HCT116 (cell line): Measurements from ENCODE around the gene TLCD3A. TPM values are rescaled to one million over a fixed set of nuclear protein-coding genes. Genes with fewer than 3 reads are reported as not detected.

Experiments
- ATAC-seq: fragments of 200-7000 bp; cut with Tn5 transposase; 2 replicates; pipeline ENCODE4 v1.9.1; 2020; ENCODE audit warnings: mild to moderate bottlenecking, moderate library complexity
- BruUV-seq: library from RNA; stranded (reverse); fragments of 400-500 nt; replicated peaks from 2 replicates; lab custom pipeline; 2021; lab: Mats Ljungman, UMichigan
- CTCF ChIA-PET: fragments of 300-600 bp; sonication (Branson Sonifier 250); formaldehyde crosslinking; loops from one replicate; lab custom pipeline; 2021; ENCODE audit warnings: antibody characterized with exemption; lab: Charles Lee
- POLR2A ChIA-PET: fragments of 300-600, 350-600 bp; sonication (Branson Sonifier 250); formaldehyde crosslinking; loops from one replicate; lab custom pipeline; 2021; ENCODE audit warnings: antibody characterized with exemption; lab: Charles Lee
- RAD21 ChIA-PET, 2 experiments: fragments of 300-600 bp; sonication (Branson Sonifier 250); formaldehyde crosslinking; loops; one replicate each; lab custom pipeline; 2023; ENCODE audit warnings: low total read pairs in 2 of 2; ENCODE audit not compliant: uncharacterized antibody in 2 of 2, unreplicated experiment in 2 of 2, low non-redundant PET in 1 of 2; lab: Charles Lee
- DNase-seq: peaks from one replicate; pipeline ENCODE4 v3.0.0-alpha.2; 2010; ENCODE audit warnings: low read depth, low spot score
- H2AFZ ChIP-seq: fragments of 200-600 bp; shearing (Covaris generic), sonication (generic); 2 replicates; pipeline ENCODE4 v1.6.1; 2017; ENCODE audit warnings: low read depth, mixed run types, mixed read lengths, antibody characterized with exemption, low read length; ENCODE audit not compliant: poor library complexity, severe bottlenecking
- H3K27ac ChIP-seq: 2 replicates; pipeline ENCODE4 v1.5.1; 2012; ENCODE audit warnings: low read depth, low read length
- H3K27me3 ChIP-seq: fragments of 200-600 bp; sonication (generic); 2 replicates; pipeline ENCODE4 v1.6.1; 2016; ENCODE audit warnings: mixed run types, low read length, mixed read lengths; ENCODE audit not compliant: insufficient read depth
- H3K36me3 ChIP-seq, 2 experiments: fragments of 200-500 bp in 1 of 2; fragments of 200-600 bp in 1 of 2; sonication (Bioruptor generic) in 1 of 2; sonication (generic) in 1 of 2; 2 replicates each; pipeline versions ENCODE4 v1.5.1 to v1.6.1; 2014 to 2016; ENCODE audit warnings: low read length in 2 of 2, inconsistent platforms in 1 of 2, mixed read lengths in 1 of 2, mixed run types in 1 of 2; ENCODE audit not compliant: insufficient read depth in 2 of 2, control insufficient read depth in 1 of 2
- H3K4me1 ChIP-seq, 2 experiments: fragments of 200-600 bp in 1 of 2; sonication (generic) in 1 of 2; 2 replicates each; pipeline versions ENCODE4 v1.5.1 to v1.6.1; 2012 to 2017; ENCODE audit warnings: low read length in 2 of 2, inconsistent platforms in 1 of 2, mild to moderate bottlenecking in 1 of 2, mixed read lengths in 1 of 2, mixed run types in 1 of 2, moderate library complexity in 1 of 2; ENCODE audit not compliant: insufficient read depth in 2 of 2, control insufficient read depth in 1 of 2
- H3K4me2 ChIP-seq: fragments of 200-600 bp; sonication (generic); 2 replicates; pipeline ENCODE4 v1.6.1; 2017; ENCODE audit warnings: mixed run types, low read length, mixed read lengths
- H3K4me3 ChIP-seq, 2 experiments: fragments of 200-600 bp in 1 of 2; sonication (generic) in 1 of 2; replicated peaks in 1 of 2; 2 replicates each; pipeline ENCODE4 v1.5.1; 2011 to 2016; ENCODE audit warnings: low read length in 2 of 2, control low read depth in 1 of 2, low read depth in 1 of 2, mild to moderate bottlenecking in 1 of 2, mixed read lengths in 1 of 2, mixed run types in 1 of 2
- H3K79me2 ChIP-seq: fragments of 200-600 bp; sonication (generic); 2 replicates; pipeline ENCODE4 v1.6.1; 2017; ENCODE audit warnings: mild to moderate bottlenecking, mixed run types, low read length, moderate library complexity, mixed read lengths; ENCODE audit not compliant: insufficient read depth
- H3K9ac ChIP-seq: fragments of 200-600 bp; sonication (generic); 2 replicates; pipeline ENCODE4 v1.6.1; 2016; ENCODE audit warnings: low read length, mixed read lengths
- H3K9me2 ChIP-seq: fragments of 200-600 bp; sonication (generic), shearing (Covaris generic); 2 replicates; pipeline ENCODE4 v1.6.1; 2017; ENCODE audit warnings: mixed run types, mild to moderate bottlenecking, moderate library complexity; ENCODE audit not compliant: insufficient read depth
- H3K9me3 ChIP-seq, 2 experiments: fragments of 200-500 bp in 1 of 2; fragments of 200-600 bp in 1 of 2; sonication (Bioruptor generic) in 1 of 2; sonication (generic) in 1 of 2; 2 replicates each; pipeline ENCODE4 v1.6.1; 2014 to 2017; ENCODE audit warnings: low read length in 2 of 2, mixed read lengths in 2 of 2, inconsistent platforms in 1 of 2, low read depth in 1 of 2, mild to moderate bottlenecking in 1 of 2, mixed run types in 1 of 2, moderate library complexity in 1 of 2; ENCODE audit not compliant: control insufficient read depth in 1 of 2, insufficient read depth in 1 of 2
- H4K20me1 ChIP-seq: fragments of 200-600 bp; sonication (generic), shearing (Covaris generic); 2 replicates; pipeline ENCODE4 v1.6.1; 2017; ENCODE audit warnings: mixed run types, mild to moderate bottlenecking, moderate library complexity; ENCODE audit not compliant: insufficient read depth
- CBX3 ChIP-seq: IDR thresholded peaks from 2 replicates; pipeline ENCODE4 v1.6.1; 2012; ENCODE audit warnings: low read depth
- CEBPB ChIP-seq: IDR thresholded peaks from 2 replicates; pipeline ENCODE4 v1.6.1; 2012; ENCODE audit warnings: low read depth
- ELF1 ChIP-seq: IDR thresholded peaks from 2 replicates; pipeline ENCODE4 v1.6.1; 2012; ENCODE audit warnings: low read depth, borderline replicate concordance
- EZH2 ChIP-seq: fragments of 200-600 bp; sonication (generic); IDR thresholded peaks from 2 replicates; pipeline ENCODE4 v1.6.1; 2017; ENCODE audit warnings: antibody characterized with exemption, mixed run types
- EZH2phosphoT487 ChIP-seq: fragments of 200-600 bp; IDR thresholded peaks from 2 replicates; pipeline ENCODE4 v1.6.1; 2018; ENCODE audit warnings: antibody characterized with exemption, borderline replicate concordance
- FOSL1 ChIP-seq: IDR thresholded peaks from 2 replicates; pipeline ENCODE4 v1.6.1; 2012; ENCODE audit warnings: low read depth
- POLR2A ChIP-seq: IDR thresholded peaks from 2 replicates; pipeline ENCODE4 v1.7.0; 2011; ENCODE audit warnings: borderline replicate concordance; ENCODE audit not compliant: insufficient read depth, insufficient read length; ENCODE audit errors: extremely low read depth
- POLR2AphosphoS5 ChIP-seq: IDR thresholded peaks from 2 replicates; pipeline ENCODE4 v1.6.1; 2011; ENCODE audit warnings: mild to moderate bottlenecking, low read depth, low read length, moderate library complexity
- SIN3A ChIP-seq: IDR thresholded peaks from 2 replicates; pipeline ENCODE4 v1.6.1; 2012; ENCODE audit warnings: low read depth
- SP1 ChIP-seq: IDR thresholded peaks from 2 replicates; pipeline ENCODE4 v1.6.1; 2012; ENCODE audit warnings: low read depth
- SRF ChIP-seq: IDR thresholded peaks from 2 replicates; pipeline ENCODE4 v1.6.1; 2012; ENCODE audit warnings: low read depth
- TCF7L2 ChIP-seq: IDR thresholded peaks from 2 replicates; pipeline ENCODE4 v1.7.0; 2011; ENCODE audit warnings: borderline replicate concordance, inconsistent platforms; ENCODE audit not compliant: insufficient read depth, insufficient read length; ENCODE audit errors: extremely low read depth
- ZFX ChIP-seq: fragments of 450-650 bp; IDR thresholded peaks from 2 replicates; pipeline ENCODE4 v1.6.1; 2017
- ZNF274 ChIP-seq: fragments of 200-500 bp; sonication (Bioruptor generic); IDR thresholded peaks from 2 replicates; pipeline ENCODE4 v1.6.1; 2014; ENCODE audit warnings: mild to moderate bottlenecking, low read depth, low read length, inconsistent platforms
- intact Hi-C: fragments of 100-400 bp; cut with micrococcal nuclease; formaldehyde crosslinking; loops from 2 replicates; pipeline ENCODE4 v1.10.0; 2022
- total RNA-seq: library from RNA; stranded (reverse); gene quantifications from one replicate; pipeline ENCODE4 v1.2.1, GENCODE V29; 2021; ENCODE audit not compliant: unreplicated experiment
- TF ChIP-seq, protein P1 (sequence below): IDR thresholded peaks from 2 replicates; pipeline ENCODE4 v1.6.1; 2011; ENCODE audit warnings: mild to moderate bottlenecking, low read length, moderate library complexity; ENCODE audit not compliant: insufficient replicate concordance; ENCODE audit errors: extremely low read depth
- TF ChIP-seq, protein P2 (sequence below): IDR thresholded peaks from 2 replicates; pipeline ENCODE4 v1.6.1; 2012
- TF ChIP-seq, protein P3 (sequence below): IDR thresholded peaks from 2 replicates; pipeline ENCODE4 v1.6.1; 2012
- TF ChIP-seq, protein P4 (sequence below), 3 experiments: fragments of 200-600 bp in 1 of 3; sonication (generic) in 1 of 3; IDR thresholded peaks in 2 of 3; conservative IDR thresholded peaks in 1 of 3; 2 replicates each; pipeline ENCODE4 v1.5.1; 2012 to 2017; ENCODE audit warnings: low read depth in 2 of 3, low read length in 2 of 3, antibody characterized with exemption in 1 of 3, borderline replicate concordance in 1 of 3, control low read depth in 1 of 3, mild to moderate bottlenecking in 1 of 3, mixed read lengths in 1 of 3, mixed run types in 1 of 3, moderate library complexity in 1 of 3; ENCODE audit not compliant: insufficient read depth in 1 of 3

Gene TLCD3A
- total RNA-seq, 1 experiment from 2014 or later = 26.0 TPM

DNA sequence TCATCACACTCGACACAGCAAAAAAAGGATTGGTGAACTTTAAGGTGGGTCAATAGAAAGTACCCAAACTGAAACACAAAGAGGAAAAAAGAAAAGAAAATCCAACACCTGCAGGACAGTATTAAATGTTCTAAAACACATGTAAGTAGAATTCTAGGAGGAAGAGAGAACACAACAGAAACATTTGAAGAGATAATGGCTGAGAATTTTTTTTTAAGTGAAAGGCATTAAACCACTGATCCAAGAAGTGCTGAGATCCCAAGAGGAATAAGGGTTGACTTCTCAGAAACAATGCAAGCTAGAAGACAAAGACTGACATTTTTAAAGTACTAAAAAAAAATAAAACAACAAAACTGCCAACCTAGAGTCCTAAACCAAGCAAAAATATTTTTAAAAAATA, 49.4 kb upstream of the TLCD3A start:
- CTCF ChIA-PET = interaction anchor here (0.7 kb wide), 1 partner anchor 17 kb away, joined by 3 read pairs; no protein-coding TSS in a partner anchor

More for the DNA sequence above, 49.4 kb upstream of the TLCD3A start:
- Histone ChIP-seq H3K4me3 (no peak overlapping the region), H3K9ac (no peak overlapping the region), H3K36me3 (0 out of 4 replicates have a peak, but pooled peaks cover 0 to 4% of the 10 kb centered on the region in 2 experiments), H3K4me2 (no peak overlapping the region), H3K9me3 (no peaks in the 10 kb centered on the region), H3K27ac (no peak overlapping the region), H2AFZ (no peak overlapping the region), H3K4me1 (no peaks in the 10 kb centered on the region), H3K27me3 (no peaks in the 10 kb centered on the region), H3K9me2 (no peaks in the 10 kb centered on the region), H4K20me1 (no peaks in the 10 kb centered on the region), H3K79me2 (no peaks in the 10 kb centered on the region)
- RAD21 ChIA-PET = no interaction called here
- BruUV-seq = no TSS peak
- intact Hi-C loops = no loop called here
- POLR2A ChIA-PET = no interaction called here
- DNase-seq (no peak), ATAC-seq (no peak)
- TF ChIP-seq FOSL1 (no peak), EZH2 (no peak), CEBPB (no peak), SIN3A (no peak), ZFX (no peak), POLR2AphosphoS5 (no peak), ELF1 (no peak), ZNF274 (no peak), EZH2phosphoT487 (no peak), TCF7L2 (no peak), CBX3 (no peak), SP1 (no peak), POLR2A (no peak), SRF (no peak)
- TF ChIP-seq, protein P1, sequence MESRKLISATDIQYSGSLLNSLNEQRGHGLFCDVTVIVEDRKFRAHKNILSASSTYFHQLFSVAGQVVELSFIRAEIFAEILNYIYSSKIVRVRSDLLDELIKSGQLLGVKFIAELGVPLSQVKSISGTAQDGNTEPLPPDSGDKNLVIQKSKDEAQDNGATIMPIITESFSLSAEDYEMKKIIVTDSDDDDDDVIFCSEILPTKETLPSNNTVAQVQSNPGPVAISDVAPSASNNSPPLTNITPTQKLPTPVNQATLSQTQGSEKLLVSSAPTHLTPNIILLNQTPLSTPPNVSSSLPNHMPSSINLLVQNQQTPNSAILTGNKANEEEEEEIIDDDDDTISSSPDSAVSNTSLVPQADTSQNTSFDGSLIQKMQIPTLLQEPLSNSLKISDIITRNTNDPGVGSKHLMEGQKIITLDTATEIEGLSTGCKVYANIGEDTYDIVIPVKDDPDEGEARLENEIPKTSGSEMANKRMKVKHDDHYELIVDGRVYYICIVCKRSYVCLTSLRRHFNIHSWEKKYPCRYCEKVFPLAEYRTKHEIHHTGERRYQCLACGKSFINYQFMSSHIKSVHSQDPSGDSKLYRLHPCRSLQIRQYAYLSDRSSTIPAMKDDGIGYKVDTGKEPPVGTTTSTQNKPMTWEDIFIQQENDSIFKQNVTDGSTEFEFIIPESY = no peak
- TF ChIP-seq, protein P2, sequence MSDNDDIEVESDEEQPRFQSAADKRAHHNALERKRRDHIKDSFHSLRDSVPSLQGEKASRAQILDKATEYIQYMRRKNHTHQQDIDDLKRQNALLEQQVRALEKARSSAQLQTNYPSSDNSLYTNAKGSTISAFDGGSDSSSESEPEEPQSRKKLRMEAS = no peak
- TF ChIP-seq, protein P3, sequence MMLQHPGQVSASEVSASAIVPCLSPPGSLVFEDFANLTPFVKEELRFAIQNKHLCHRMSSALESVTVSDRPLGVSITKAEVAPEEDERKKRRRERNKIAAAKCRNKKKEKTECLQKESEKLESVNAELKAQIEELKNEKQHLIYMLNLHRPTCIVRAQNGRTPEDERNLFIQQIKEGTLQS = no peak
- TF ChIP-seq, protein P4, sequence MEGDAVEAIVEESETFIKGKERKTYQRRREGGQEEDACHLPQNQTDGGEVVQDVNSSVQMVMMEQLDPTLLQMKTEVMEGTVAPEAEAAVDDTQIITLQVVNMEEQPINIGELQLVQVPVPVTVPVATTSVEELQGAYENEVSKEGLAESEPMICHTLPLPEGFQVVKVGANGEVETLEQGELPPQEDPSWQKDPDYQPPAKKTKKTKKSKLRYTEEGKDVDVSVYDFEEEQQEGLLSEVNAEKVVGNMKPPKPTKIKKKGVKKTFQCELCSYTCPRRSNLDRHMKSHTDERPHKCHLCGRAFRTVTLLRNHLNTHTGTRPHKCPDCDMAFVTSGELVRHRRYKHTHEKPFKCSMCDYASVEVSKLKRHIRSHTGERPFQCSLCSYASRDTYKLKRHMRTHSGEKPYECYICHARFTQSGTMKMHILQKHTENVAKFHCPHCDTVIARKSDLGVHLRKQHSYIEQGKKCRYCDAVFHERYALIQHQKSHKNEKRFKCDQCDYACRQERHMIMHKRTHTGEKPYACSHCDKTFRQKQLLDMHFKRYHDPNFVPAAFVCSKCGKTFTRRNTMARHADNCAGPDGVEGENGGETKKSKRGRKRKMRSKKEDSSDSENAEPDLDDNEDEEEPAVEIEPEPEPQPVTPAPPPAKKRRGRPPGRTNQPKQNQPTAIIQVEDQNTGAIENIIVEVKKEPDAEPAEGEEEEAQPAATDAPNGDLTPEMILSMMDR (IDR thresholded peaks at IDR 0.05 in 2 of 3, conservative IDR thresholded peaks at IDR 0.05 in 1 of 3; ENCODE audit: borderline replicate concordance in 1 of 3, insufficient read depth in 1 of 3, low read depth in 2 of 3, low read length in 2 of 3) = no peak
